ENCODE measurements around the gene OR51F1. TPM values are rescaled to one million over a fixed set of nuclear protein-coding genes. Genes with fewer than 3 reads are reported as not detected.

The OR51F1 gene
- total and polyA plus RNA-seq, 2 experiments from 2014 or later, result not detected

Small RNA genes within 50 kb of the gene (small RNA-seq; reads per million reads assigned to genes)
- gene RF00091, result not detected

Other genes starting within 250 kb of the OR51F1 start
- 0.27 TPM in 1 of 2 replicates, not detected in the other for gene OR52M1, start 224.7 kb downstream of the OR51F1 start, total RNA-seq
- gene OR52M1, start 224.7 kb downstream of the OR51F1 start, polyA plus RNA-seq, result not detected in 2 replicates
- not detected in 2 replicates for gene OR52I2, start 188.2 kb downstream of the OR51F1 start, total RNA-seq
- not detected in 2 replicates for gene OR52I2, start 188.2 kb downstream of the OR51F1 start, polyA plus RNA-seq
- gene OR52I1, start 175.9 kb downstream of the OR51F1 start, total RNA-seq, result not detected in 2 replicates
- not detected in 2 replicates for gene OR52I1, start 175.9 kb downstream of the OR51F1 start, polyA plus RNA-seq
- gene TRIM68, start 161.7 kb downstream of the OR51F1 start, total RNA-seq, result 16.1 and 19.8 TPM in 2 replicates
- gene TRIM68, start 161.7 kb downstream of the OR51F1 start, polyA plus RNA-seq, result 5.9 and 8.3 TPM in 2 replicates
- gene OR51D1, start 132.5 kb downstream of the OR51F1 start, total RNA-seq, result not detected in 2 replicates
- gene OR51D1, start 132.5 kb downstream of the OR51F1 start, polyA plus RNA-seq, result not detected in 2 replicates
- gene OR51E1, start 126.0 kb downstream of the OR51F1 start, total RNA-seq, result 1.2 and 1.3 TPM in 2 replicates
- 0.92 and 2.2 TPM in 2 replicates for gene OR51E1, start 126.0 kb downstream of the OR51F1 start, polyA plus RNA-seq
- gene OR51E2, start 72.1 kb downstream of the OR51F1 start, total RNA-seq, result 0.28 and 0.30 TPM in 2 replicates
- gene OR51E2, start 72.1 kb downstream of the OR51F1 start, polyA plus RNA-seq, result 0.43 and 0.57 TPM in 2 replicates
- gene MMP26, start 65.2 kb downstream of the OR51F1 start, total RNA-seq, result not detected in 2 replicates
- gene MMP26, start 65.2 kb downstream of the OR51F1 start, polyA plus RNA-seq, result not detected in 2 replicates
- gene OR52R1, start 34.4 kb upstream of the OR51F1 start, total RNA-seq, result not detected in 2 replicates
- not detected in 2 replicates for gene OR52R1, start 34.4 kb upstream of the OR51F1 start, polyA plus RNA-seq
- not detected in 2 replicates for gene OR51F2, start 51.4 kb upstream of the OR51F1 start, total RNA-seq
- not detected in 2 replicates for gene OR51F2, start 51.4 kb upstream of the OR51F1 start, polyA plus RNA-seq
- gene OR51S1, start 79.3 kb upstream of the OR51F1 start, total RNA-seq, result not detected in 2 replicates
- not detected in 2 replicates for gene OR51S1, start 79.3 kb upstream of the OR51F1 start, polyA plus RNA-seq
- not detected in 2 replicates for gene OR51T1, start 112.0 kb upstream of the OR51F1 start, total RNA-seq
- gene OR51T1, start 112.0 kb upstream of the OR51F1 start, polyA plus RNA-seq, result not detected in 2 replicates
- not detected in 2 replicates for gene OR51A7, start 133.8 kb upstream of the OR51F1 start, total RNA-seq
- gene OR51A7, start 133.8 kb upstream of the OR51F1 start, polyA plus RNA-seq, result not detected in 2 replicates
- not detected in 2 replicates for gene OR51G2, start 149.4 kb upstream of the OR51F1 start, total RNA-seq
- gene OR51G2, start 149.4 kb upstream of the OR51F1 start, polyA plus RNA-seq, result not detected in 2 replicates
- gene OR51G1, start 154.4 kb upstream of the OR51F1 start, total RNA-seq, result not detected in 2 replicates
- not detected in 2 replicates for gene OR51G1, start 154.4 kb upstream of the OR51F1 start, polyA plus RNA-seq
- gene OR51A4, start 177.7 kb upstream of the OR51F1 start, total RNA-seq, result not detected in 2 replicates
- gene OR51A4, start 177.7 kb upstream of the OR51F1 start, polyA plus RNA-seq, result not detected in 2 replicates
- gene OR51A2, start 185.8 kb upstream of the OR51F1 start, total RNA-seq, result not detected in 2 replicates
- not detected in 2 replicates for gene OR51A2, start 185.8 kb upstream of the OR51F1 start, polyA plus RNA-seq
- not detected in 2 replicates for gene OR51L1, start 224.9 kb upstream of the OR51F1 start, total RNA-seq
- not detected in 2 replicates for gene OR51L1, start 224.9 kb upstream of the OR51F1 start, polyA plus RNA-seq

Measured in hepatocyte (in vitro differentiated cells).